ENCODE results near the gene PDE7B. TPM values are rescaled to one million over a fixed set of nuclear protein-coding genes. Genes with fewer than 3 reads are reported as not detected.
"Not testable (repeated sequence)": the region's sequence is repeated elsewhere in the genome, so short reads cannot be mapped to it uniquely, and the experiment has no call there.

Gene PDE7B
- total and polyA plus RNA-seq, 3 experiments from 2014 or later, result 0.04 to 0.24 (median 0.07) TPM

DNA sequence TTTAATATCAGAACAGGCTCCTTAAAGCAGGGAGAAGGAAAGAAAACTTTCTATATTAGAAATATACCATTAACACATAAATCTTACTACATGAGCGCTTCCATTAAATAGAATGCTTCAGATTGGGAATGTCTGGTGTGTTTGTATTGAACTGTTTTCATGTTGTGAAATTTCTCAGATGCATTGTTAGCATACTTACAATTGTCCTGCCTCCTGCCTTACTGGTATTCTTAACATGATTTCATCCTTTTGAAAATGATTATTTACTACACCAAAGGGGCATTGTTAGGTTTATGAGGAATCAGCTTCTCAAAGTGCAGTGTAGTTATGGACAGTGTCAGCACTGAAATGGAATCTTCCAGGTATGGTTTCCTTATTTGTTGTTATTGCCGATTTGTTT, 253.1 kb downstream of the PDE7B start:
- Histone ChIP-seq H3K4me1 (ENCODE audit: insufficient read depth, low read length) (no peaks in the 10 kb centered on the region), H3K36me3 (ENCODE audit: insufficient read depth, low read length) (no peaks in the 10 kb centered on the region), H3K4me3 (ENCODE audit: low read length) (no peak overlapping the region), H3K27ac (ENCODE audit: low read depth, low read length) (no peak overlapping the region), H3K9me3 (ENCODE audit: low read length) (no peaks in the 10 kb centered on the region), H3K27me3 (ENCODE audit: insufficient read depth, low read length, poor library complexity, severe bottlenecking) (no peaks in the 10 kb centered on the region)
- ChIA-PET CTCF (no interaction called here), POLR2A (no interaction called here)
- Mint-ChIP-seq H3K9me3 (peaks cover 0 to 6% (median 0%) of the 10 kb centered on the region in 5 donors), H3K4me1 (no peaks in the 10 kb centered on the region), H3K36me3 (no peaks in the 10 kb centered on the region), H3K4me3 (no peak overlapping the region), H3K27me3 (peaks cover 15 to 27% of the 10 kb centered on the region in 2 donors), H3K27ac (no peak overlapping the region)
- no peak for DNase-seq

DNA sequence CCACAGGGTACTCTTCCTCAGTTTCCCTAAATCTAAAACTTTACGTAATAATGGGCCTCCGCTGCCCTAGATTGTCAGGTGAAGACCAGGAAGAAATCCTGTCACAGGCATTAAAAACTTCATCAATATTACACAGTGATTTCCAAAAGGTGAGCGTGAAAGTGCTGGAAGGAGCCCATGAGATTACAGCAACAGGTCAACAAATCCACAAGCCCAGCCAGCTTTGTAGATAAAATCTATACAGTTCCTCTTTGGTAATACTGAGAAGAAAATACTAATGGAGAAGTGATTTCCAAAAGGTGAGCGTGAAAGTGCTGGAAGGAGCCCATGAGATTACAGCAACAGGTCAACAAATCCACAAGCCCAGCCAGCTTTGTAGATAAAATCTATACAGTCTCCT, 254.3 kb downstream of the PDE7B start:
- H3K36me3 Mint-ChIP-seq; H3K36me3 ChIP-seq (ENCODE audit: insufficient read depth, low read length); H3K27me3 ChIP-seq (ENCODE audit: insufficient read depth, low read length, poor library complexity, severe bottlenecking); H3K4me3 ChIP-seq (ENCODE audit: low read length); H3K27ac Mint-ChIP-seq; DNase-seq; H3K4me1 ChIP-seq (ENCODE audit: insufficient read depth, low read length); H3K4me1 Mint-ChIP-seq; CTCF ChIA-PET; H3K27ac ChIP-seq (ENCODE audit: low read depth, low read length); POLR2A ChIA-PET; H3K9me3 Mint-ChIP-seq; H3K9me3 ChIP-seq (ENCODE audit: low read length); H3K4me3 Mint-ChIP-seq: not testable (repeated sequence)
- peaks cover 15 to 29% of the 10 kb centered on the region in 2 donors for H3K27me3 Mint-ChIP-seq

DNA sequence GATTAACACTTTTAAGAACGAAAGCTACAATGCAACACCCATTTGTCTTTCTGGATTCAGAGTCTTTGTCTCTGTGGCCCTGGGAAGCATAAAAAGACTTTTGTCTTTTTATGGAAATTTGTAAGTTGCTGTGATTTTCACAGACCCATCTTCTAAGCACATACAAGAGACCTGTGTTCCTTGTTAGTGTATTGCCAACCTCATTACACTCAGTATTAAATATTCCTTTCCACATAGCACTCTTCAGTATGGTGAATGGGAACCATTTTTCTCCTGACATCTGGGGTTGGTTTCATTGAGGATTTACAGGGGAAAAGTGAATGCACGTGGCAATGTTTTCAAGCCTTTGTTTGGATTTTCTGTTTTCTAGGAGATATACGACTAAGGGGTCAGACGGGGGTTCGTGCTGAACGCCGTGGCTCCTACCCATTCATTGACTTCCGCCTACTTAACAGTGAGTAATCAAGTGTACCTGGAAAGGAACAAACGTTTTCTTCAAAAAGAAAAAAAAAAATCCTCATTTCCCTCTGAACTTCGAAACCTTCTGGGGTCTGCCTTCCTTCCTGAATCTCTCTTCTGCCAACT, 257.0 kb downstream of the PDE7B start:
- no peaks in the 10 kb centered on the region for H3K36me3 Mint-ChIP-seq

DNA sequence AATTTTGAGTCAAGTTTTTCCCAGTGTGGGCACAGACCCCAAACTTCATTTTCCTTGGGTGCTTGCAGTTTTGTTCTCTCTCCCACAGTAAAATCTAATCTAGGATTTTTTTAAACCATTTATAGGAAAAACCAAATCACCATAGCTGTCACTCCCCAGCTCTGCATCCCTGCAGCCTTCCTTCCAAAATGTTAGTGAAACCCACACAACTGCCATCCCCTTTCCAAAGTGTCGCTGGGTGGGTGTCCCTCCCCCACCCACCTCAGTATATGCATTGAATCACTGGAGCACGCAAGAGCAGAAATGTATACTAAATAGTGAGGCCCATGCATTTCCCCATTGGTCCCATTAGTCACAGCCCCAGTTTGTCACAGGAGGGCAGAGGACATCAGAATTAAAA, 260.3 kb downstream of the PDE7B start:
- Histone ChIP-seq H3K9me3 (ENCODE audit: low read length) (no peaks in the 10 kb centered on the region), H3K36me3 (ENCODE audit: insufficient read depth, low read length) (no peaks in the 10 kb centered on the region), H3K4me3 (ENCODE audit: low read length) (no peak overlapping the region), H3K27ac (ENCODE audit: low read depth, low read length) (no peak overlapping the region), H3K27me3 (ENCODE audit: insufficient read depth, low read length, poor library complexity, severe bottlenecking) (no peaks in the 10 kb centered on the region), H3K4me1 (ENCODE audit: insufficient read depth, low read length) (no peaks in the 10 kb centered on the region)
- Mint-ChIP-seq H3K9me3 (peaks cover 0 to 2% (median 0%) of the 10 kb centered on the region in 5 donors), H3K4me3 (no peak overlapping the region), H3K4me1 (no peaks in the 10 kb centered on the region), H3K36me3 (no peaks in the 10 kb centered on the region), H3K27me3 (peaks cover 15 to 32% of the 10 kb centered on the region in 2 donors), H3K27ac (no peak overlapping the region)
- DNase-seq, result no peak
- ChIA-PET CTCF (no interaction called here), POLR2A (no interaction called here)

More for the DNA sequence above, 257.0 kb downstream of the PDE7B start:
- CTCF ChIA-PET, result no interaction called here
- no peaks in the 10 kb centered on the region for H3K4me1 ChIP-seq (ENCODE audit: insufficient read depth, low read length)
- H3K4me3 ChIP-seq (ENCODE audit: low read length), result no peak overlapping the region
- no peaks in the 10 kb centered on the region for H3K9me3 ChIP-seq (ENCODE audit: low read length)
- Mint-ChIP-seq H3K9me3 (no peaks in the 10 kb centered on the region), H3K4me1 (no peaks in the 10 kb centered on the region), H3K27ac (no peak overlapping the region), H3K4me3 (no peak overlapping the region), H3K27me3 (peaks cover 21 to 31% of the 10 kb centered on the region in 2 donors)
- no peak overlapping the region for H3K27ac ChIP-seq (ENCODE audit: low read depth, low read length)
- no peaks in the 10 kb centered on the region for H3K27me3 ChIP-seq (ENCODE audit: insufficient read depth, low read length, poor library complexity, severe bottlenecking)
- no peaks in the 10 kb centered on the region for H3K36me3 ChIP-seq (ENCODE audit: insufficient read depth, low read length)
- POLR2A ChIA-PET, result no interaction called here
- DNase-seq, result no peak

DNA sequence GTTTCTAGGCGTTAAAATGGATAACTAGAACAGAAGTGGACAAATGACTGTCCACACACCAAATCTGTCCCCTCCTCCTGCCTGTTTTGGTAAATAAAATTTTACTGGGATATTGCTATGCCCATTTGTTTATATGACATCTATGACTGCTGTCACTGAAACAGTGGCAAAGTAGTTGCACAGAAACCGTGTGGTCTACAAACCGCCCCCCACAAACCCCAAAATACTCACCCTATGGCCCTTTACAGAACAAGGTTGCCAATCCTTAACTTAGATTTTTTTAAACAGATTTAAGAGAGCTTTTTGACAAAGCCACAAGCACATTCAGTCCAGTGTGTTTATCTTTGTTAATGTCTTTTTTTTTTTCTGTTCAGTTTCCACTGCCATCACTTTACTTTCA, 260.8 kb downstream of the PDE7B start:
- DNase-seq, result no peak
- no peaks in the 10 kb centered on the region for H3K4me1 ChIP-seq (ENCODE audit: insufficient read depth, low read length)
- H3K4me3 ChIP-seq (ENCODE audit: low read length), result no peak overlapping the region
- ChIA-PET POLR2A (no interaction called here), CTCF (no interaction called here)
- H3K9me3 Mint-ChIP-seq, result peaks cover 0 to 2% (median 0%) of the 10 kb centered on the region in 5 donors
- H3K36me3 ChIP-seq (ENCODE audit: insufficient read depth, low read length), result no peaks in the 10 kb centered on the region
- no peak overlapping the region for H3K4me3 Mint-ChIP-seq
- H3K4me1 Mint-ChIP-seq, result no peaks in the 10 kb centered on the region
- H3K36me3 Mint-ChIP-seq, result no peaks in the 10 kb centered on the region
- H3K27me3 ChIP-seq (ENCODE audit: insufficient read depth, low read length, poor library complexity, severe bottlenecking), result no peaks in the 10 kb centered on the region
- no peaks in the 10 kb centered on the region for H3K9me3 ChIP-seq (ENCODE audit: low read length)
- no peak overlapping the region for H3K27ac Mint-ChIP-seq
- peaks cover 15 to 32% of the 10 kb centered on the region in 2 donors for H3K27me3 Mint-ChIP-seq
- no peak overlapping the region for H3K27ac ChIP-seq (ENCODE audit: low read depth, low read length)

DNA sequence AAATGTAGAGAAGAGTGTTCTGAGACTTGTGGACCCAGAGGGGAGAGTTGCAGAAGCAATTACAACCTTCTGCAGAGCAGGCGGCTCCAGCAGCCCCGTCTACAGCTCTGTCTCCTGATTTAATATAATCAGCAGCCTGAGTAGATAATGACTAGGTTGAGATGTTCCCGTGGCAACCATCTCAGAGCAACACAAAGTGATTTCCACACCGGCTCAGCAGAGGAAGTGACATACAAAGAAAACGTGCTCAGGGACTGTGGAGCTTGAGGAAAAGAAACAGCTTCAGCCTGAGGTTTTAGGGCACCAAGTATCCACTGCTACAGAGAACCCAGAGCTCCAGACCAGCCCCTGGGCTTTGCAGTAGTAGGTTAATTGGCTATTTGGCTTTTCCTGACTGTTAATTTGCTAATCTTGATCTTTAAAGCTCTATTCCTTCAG, 262.3 kb downstream of the PDE7B start:
- no peaks in the 10 kb centered on the region for H3K36me3 Mint-ChIP-seq
- peaks cover 10 to 35% of the 10 kb centered on the region in 2 donors for H3K27me3 Mint-ChIP-seq
- H3K27ac Mint-ChIP-seq, result no peak overlapping the region
- no peak overlapping the region for H3K27ac ChIP-seq (ENCODE audit: low read depth, low read length)
- no peak overlapping the region for H3K4me3 Mint-ChIP-seq
- no peaks in the 10 kb centered on the region for H3K4me1 ChIP-seq (ENCODE audit: insufficient read depth, low read length)
- H3K36me3 ChIP-seq (ENCODE audit: insufficient read depth, low read length), result no peaks in the 10 kb centered on the region
- ChIA-PET POLR2A (no interaction called here), CTCF (no interaction called here)
- peaks cover 0 to 2% (median 0%) of the 10 kb centered on the region in 5 donors for H3K9me3 Mint-ChIP-seq
- H3K4me1 Mint-ChIP-seq, result no peaks in the 10 kb centered on the region
- DNase-seq, result no peak
- H3K4me3 ChIP-seq (ENCODE audit: low read length), result no peak overlapping the region
- H3K9me3 ChIP-seq (ENCODE audit: low read length), result no peaks in the 10 kb centered on the region
- no peaks in the 10 kb centered on the region for H3K27me3 ChIP-seq (ENCODE audit: insufficient read depth, low read length, poor library complexity, severe bottlenecking)

DNA sequence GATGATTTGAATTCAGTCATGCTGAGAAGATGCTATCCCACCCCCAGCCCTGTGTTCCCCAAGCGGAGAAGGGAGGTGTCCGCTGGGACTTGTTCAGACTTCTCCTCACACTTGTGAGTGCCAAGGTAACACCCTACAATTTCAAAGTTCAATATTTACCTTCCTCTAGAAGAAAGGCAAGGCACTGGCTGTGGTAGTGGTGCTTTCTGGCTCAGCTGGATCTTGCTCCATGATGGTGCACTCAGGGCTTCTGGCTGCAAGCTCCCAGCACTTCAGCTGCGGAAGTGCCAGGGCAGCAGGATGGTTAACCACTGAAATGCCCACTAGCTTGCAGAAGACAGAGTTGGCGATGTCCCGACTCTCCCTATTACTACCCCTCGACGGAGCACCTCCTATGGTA, 263.2 kb downstream of the PDE7B start:
- no peak for DNase-seq
- Mint-ChIP-seq H3K27me3 (peaks cover 10 to 35% of the 10 kb centered on the region in 2 donors), H3K27ac (no peak overlapping the region), H3K4me1 (no peaks in the 10 kb centered on the region), H3K36me3 (no peaks in the 10 kb centered on the region), H3K9me3 (peaks cover 0 to 2% (median 0%) of the 10 kb centered on the region in 5 donors), H3K4me3 (no peak overlapping the region)
- Histone ChIP-seq H3K27me3 (ENCODE audit: insufficient read depth, low read length, poor library complexity, severe bottlenecking) (no peaks in the 10 kb centered on the region), H3K36me3 (ENCODE audit: insufficient read depth, low read length) (no peaks in the 10 kb centered on the region), H3K4me3 (ENCODE audit: low read length) (no peak overlapping the region), H3K9me3 (ENCODE audit: low read length) (no peaks in the 10 kb centered on the region), H3K4me1 (ENCODE audit: insufficient read depth, low read length) (no peaks in the 10 kb centered on the region), H3K27ac (ENCODE audit: low read depth, low read length) (no peak overlapping the region)
- ChIA-PET CTCF (no interaction called here), POLR2A (no interaction called here)

DNA sequence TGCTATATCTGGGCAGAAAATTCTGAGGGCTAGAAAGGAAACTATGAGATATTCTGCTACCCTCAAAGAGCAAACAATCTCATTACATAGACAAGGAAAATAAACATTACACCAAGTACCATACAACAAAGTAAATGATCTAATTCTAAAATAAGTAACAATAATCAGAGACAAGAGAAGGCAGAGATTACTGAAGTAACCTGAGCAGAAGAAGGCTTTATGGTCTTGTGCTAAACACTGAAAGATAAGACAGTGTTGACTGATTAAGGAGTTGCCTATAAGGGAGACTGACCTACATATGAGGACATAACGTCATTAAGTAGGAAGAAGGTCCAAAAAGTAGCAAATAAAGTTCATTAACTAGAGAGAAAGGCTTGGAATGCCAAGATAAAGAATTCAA, 264.4 kb downstream of the PDE7B start:
- peaks cover 0 to 2% (median 0%) of the 10 kb centered on the region in 5 donors for H3K9me3 Mint-ChIP-seq
- Histone ChIP-seq H3K4me3 (ENCODE audit: low read length) (no peak overlapping the region), H3K36me3 (ENCODE audit: insufficient read depth, low read length) (no peaks in the 10 kb centered on the region), H3K4me1 (ENCODE audit: insufficient read depth, low read length) (no peaks in the 10 kb centered on the region), H3K27me3 (ENCODE audit: insufficient read depth, low read length, poor library complexity, severe bottlenecking) (no peaks in the 10 kb centered on the region), H3K9me3 (ENCODE audit: low read length) (no peaks in the 10 kb centered on the region), H3K27ac (ENCODE audit: low read depth, low read length) (no peak overlapping the region)
- H3K4me3 Mint-ChIP-seq, result no peak overlapping the region
- ChIA-PET CTCF (no interaction called here), POLR2A (no interaction called here)
- H3K4me1 Mint-ChIP-seq, result no peaks in the 10 kb centered on the region
- H3K27me3 Mint-ChIP-seq, result peaks cover 8 to 32% of the 10 kb centered on the region in 2 donors
- H3K27ac Mint-ChIP-seq, result no peak overlapping the region
- H3K36me3 Mint-ChIP-seq, result no peaks in the 10 kb centered on the region
- DNase-seq, result no peak

DNA sequence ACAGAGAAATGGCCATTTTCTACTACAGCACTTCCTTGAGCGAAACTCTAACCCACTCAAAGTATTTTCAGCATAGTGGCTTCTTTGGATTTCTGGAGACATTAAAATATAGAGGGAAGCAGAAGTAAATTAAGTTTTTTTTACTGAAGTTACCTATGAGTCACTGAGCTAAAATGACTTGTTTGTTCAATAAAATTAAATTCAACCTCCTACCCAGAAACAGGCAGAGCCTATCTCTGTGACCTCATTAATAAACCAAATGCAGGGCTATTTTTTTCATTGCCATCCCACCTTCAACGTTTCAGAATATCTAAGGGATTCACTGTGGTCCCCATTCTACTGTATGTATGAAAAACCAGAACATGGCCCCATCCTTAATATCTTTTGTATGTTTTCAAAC, 265.6 kb downstream of the PDE7B start:
- no peak for DNase-seq
- Histone ChIP-seq H3K4me3 (ENCODE audit: low read length) (no peak overlapping the region), H3K27me3 (ENCODE audit: insufficient read depth, low read length, poor library complexity, severe bottlenecking) (no peaks in the 10 kb centered on the region), H3K9me3 (ENCODE audit: low read length) (no peaks in the 10 kb centered on the region), H3K27ac (ENCODE audit: low read depth, low read length) (no peak overlapping the region), H3K4me1 (ENCODE audit: insufficient read depth, low read length) (no peaks in the 10 kb centered on the region), H3K36me3 (ENCODE audit: insufficient read depth, low read length) (no peaks in the 10 kb centered on the region)
- peaks cover 0 to 2% (median 0%) of the 10 kb centered on the region in 5 donors for H3K9me3 Mint-ChIP-seq
- no peak overlapping the region for H3K4me3 Mint-ChIP-seq
- ChIA-PET CTCF (no interaction called here), POLR2A (no interaction called here)
- no peaks in the 10 kb centered on the region for H3K4me1 Mint-ChIP-seq
- peaks cover 3 to 22% of the 10 kb centered on the region in 2 donors for H3K27me3 Mint-ChIP-seq
- no peak overlapping the region for H3K27ac Mint-ChIP-seq
- no peaks in the 10 kb centered on the region for H3K36me3 Mint-ChIP-seq

Data from CD8-positive, alpha-beta memory T cell (primary cell).